Stimulated activated CD4-positive, alpha-beta T cell treated with anti-CD3 and anti-CD28 coated beads, Interleukin-12 subunit alpha, Interleukin-12 subunit beta, amount 100 ng/mL, for 24 hours (primary cell): Measurements from ENCODE around the gene BAHCC1.
A peak's percentile ranks its signal among the peaks of the same experiment; 100 is the strongest.

ENCODE experiments used
- DNase-seq, 2 experiments: peaks; one replicate each; pipeline ENCODE4 v3.0.0-alpha.2; 2020; ENCODE audit warnings: low read depth in 2 of 2

Gene BAHCC1

DNA sequence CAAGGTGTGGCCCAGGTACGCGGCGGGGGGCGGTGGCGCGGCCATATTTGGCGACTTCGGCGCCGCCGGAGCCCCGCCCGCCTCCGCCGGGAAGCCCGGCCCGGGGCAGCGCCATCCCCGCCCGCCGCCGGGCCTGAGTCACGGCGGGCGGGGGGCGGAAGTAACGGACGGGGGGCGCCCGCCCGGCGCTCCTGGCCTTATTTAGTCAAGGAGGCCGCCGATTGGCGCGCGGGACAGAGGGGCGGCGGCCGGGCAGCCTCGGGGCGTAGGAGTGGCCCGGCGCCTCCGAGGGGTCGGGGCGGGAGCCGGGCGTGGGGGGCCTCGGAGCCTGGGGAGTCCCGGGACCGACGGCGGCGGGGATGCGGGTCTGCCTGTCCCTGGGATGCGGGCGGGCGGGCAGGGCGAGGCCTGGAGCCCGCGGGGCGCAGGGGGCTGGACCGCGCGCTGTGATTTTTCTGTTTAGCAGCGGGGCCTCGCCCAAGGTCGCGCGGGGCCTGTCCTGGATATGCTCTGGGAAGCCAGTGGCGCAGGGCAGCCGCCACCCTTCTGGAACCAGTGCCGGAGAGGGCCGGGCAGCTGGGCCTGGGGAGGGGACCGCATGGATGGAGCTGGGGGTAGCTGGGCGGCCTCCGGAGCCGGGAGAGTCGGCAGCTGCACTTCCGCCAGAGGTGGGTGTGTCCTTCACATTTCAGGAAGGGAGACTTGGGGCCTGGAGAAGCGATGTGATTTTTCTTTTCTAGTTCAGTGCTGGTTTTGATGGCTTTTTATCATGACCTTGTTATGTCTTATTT, 119.7 kb downstream of the BAHCC1 start:
- DNase-seq, result peak in 1 of 2 experiments; percentile 68

DNA sequence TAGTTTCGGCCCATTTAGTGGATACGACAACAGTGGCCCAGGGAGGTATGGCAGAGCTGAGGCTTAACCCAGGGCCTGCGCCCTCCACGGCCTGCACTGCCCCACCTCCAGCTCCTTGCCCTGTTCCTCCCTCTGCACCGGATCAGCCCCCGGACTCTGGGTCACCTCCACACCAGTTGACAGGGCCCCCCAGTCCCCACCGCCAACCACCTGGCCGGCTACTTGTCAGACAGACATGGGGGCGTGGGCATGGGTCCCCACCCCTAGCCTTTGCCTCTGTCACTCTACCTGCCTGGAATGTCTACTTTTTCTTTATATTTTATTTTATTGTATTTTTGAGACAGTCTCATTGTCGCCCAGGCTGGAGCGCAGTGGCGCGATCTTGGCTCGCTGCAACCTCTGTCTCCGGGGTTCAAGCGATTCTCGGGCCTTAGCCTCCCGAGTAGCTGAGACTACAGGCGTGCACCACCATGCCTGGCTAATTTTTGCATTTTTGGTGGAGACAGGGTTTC, 120.3 kb downstream of the BAHCC1 start:
- DNase-seq, result no peak
